ENCODE results near the gene TRAF6. TPM values are rescaled to one million over a fixed set of nuclear protein-coding genes. Genes with fewer than 3 reads are reported as not detected.

Gene TRAF6
- total and polyA plus RNA-seq, 10 of the 15 experiments (the other 5 are each of a cell fraction or from before 2014, with no cell fraction given), result 1.4 to 10.9 (median 7.0) TPM

- intact Hi-C loops (cut with micrococcal nuclease; ENCODE audit: unreplicated experiment) (no loop called here), in situ Hi-C loops (cut with MboI) (no loop called here)
- Histone ChIP-seq H2AFZ (ENCODE audit: control insufficient read depth, low read depth, low read length) (no peak overlapping the region), H3K79me2 (ENCODE audit: control insufficient read depth, insufficient read depth, low read length) (no peaks in the 10 kb centered on the region), H3K4me3 (no peak overlapping the region), H3K27ac (ENCODE audit: control insufficient read depth, insufficient read depth) (no peak overlapping the region), H4K20me1 (ENCODE audit: control insufficient read depth, insufficient read depth) (no peaks in the 10 kb centered on the region), H3K9ac (ENCODE audit: control insufficient read depth, insufficient read depth, low read length) (no peak overlapping the region), H3K4me2 (ENCODE audit: control insufficient read depth, insufficient read depth) (no peak overlapping the region), H3K27me3 (replicated peaks in 1 of 2; ENCODE audit: control insufficient read depth in 2 of 2, insufficient read depth in 2 of 2, low read length in 1 of 2) (no peaks in the 10 kb centered on the region; a peak in 2 of 4 replicates), H3K4me1 (ENCODE audit: control insufficient read depth, insufficient read depth, low read length) (peaks cover 5% of the 10 kb centered on the region), H3K9me3 (replicated peaks; ENCODE audit: control insufficient read depth, insufficient read depth, low read length) (no peaks in the 10 kb centered on the region), H3K36me3 (ENCODE audit: control insufficient read depth in 2 of 2, insufficient read depth in 2 of 2, low read length in 1 of 2) (no peaks in the 10 kb centered on the region)
- FAIRE-seq, result no peak
- DNase-seq (ENCODE audit: low read depth, low spot score), result no peak
- no TSS peak for BruUV-seq (replicated peaks)
- SMC1A ChIA-PET (ENCODE audit: uncharacterized antibody, unreplicated experiment), result interaction anchor here (1.0 to 1.5 kb wide), 2 partner anchors 20 to 111 kb away, joined by 3 to 4 read pairs; no protein-coding TSS in a partner anchor
- POLR2A ChIA-PET, result no interaction called here
- CTCF ChIA-PET, result no interaction called here
- RAD21 ChIA-PET (ENCODE audit: unreplicated experiment), result no interaction called here
- TF ChIP-seq RFX5 (IDR thresholded peaks at IDR 0.05; ENCODE audit: low read depth, low read length) (no peak), BCL3 (IDR thresholded peaks at IDR 0.05; ENCODE audit: borderline replicate concordance, insufficient read depth, low read depth, low read length, poor library complexity, severe bottlenecking) (no peak), CEBPB (IDR thresholded peaks at IDR 0.05; ENCODE audit: borderline replicate concordance in 1 of 2, low read depth in 2 of 2, low read length in 2 of 2) (no peak), MXI1 (IDR thresholded peaks at IDR 0.05; ENCODE audit: low read depth, low read length) (no peak), BCL11A (IDR thresholded peaks at IDR 0.05; ENCODE audit: low read depth, low read length) (no peak), ASH2L (IDR thresholded peaks at IDR 0.05; ENCODE audit: borderline replicate concordance, low read depth) (no peak), USF2 (IDR thresholded peaks at IDR 0.05; ENCODE audit: borderline replicate concordance, low read depth, low read length) (no peak), CREB1 (IDR thresholded peaks at IDR 0.05; ENCODE audit: low read depth) (no peak), CREM (IDR thresholded peaks at IDR 0.05; ENCODE audit: low read depth) (no peak), TARDBP (IDR thresholded peaks at IDR 0.05; ENCODE audit: borderline replicate concordance) (no peak), BMI1 (IDR thresholded peaks at IDR 0.05; ENCODE audit: borderline replicate concordance) (no peak), CEBPZ (IDR thresholded peaks at IDR 0.05; ENCODE audit: low read depth, low read length) (no peak), SP1 (IDR thresholded peaks at IDR 0.05; ENCODE audit: low read depth, low read length) (no peak), EZH2 (IDR thresholded peaks at IDR 0.05; ENCODE audit: borderline replicate concordance, control insufficient read depth, low read depth, low read length) (no peak)
- no peak for ATAC-seq
- 28% methylated on average over 8 of the region's 8 CpGs for WGBS (ENCODE audit: insufficient coverage, insufficient replicate concordance, low lambda C conversion rate, missing lambda C conversion rate)
Measured at GRCh38 chr11:36458129-36458915, 51.8 kb downstream of the TRAF6 start.
